IPS-20b (cell line): ENCODE measurements around the gene ADAMTS16.

ENCODE experiments used
- H3K27ac ChIP-seq: one replicate; pipeline ENCODE4 v1.5.1; 2013; ENCODE audit warnings: low read length
- H3K27me3 ChIP-seq: 2 replicates; pipeline ENCODE4 v1.6.1; 2013; ENCODE audit warnings: mild to moderate bottlenecking, low read length, inconsistent platforms; ENCODE audit not compliant: insufficient read depth
- H3K36me3 ChIP-seq: 2 replicates; pipeline ENCODE4 v1.6.1; 2013; ENCODE audit warnings: low read depth, mild to moderate bottlenecking, inconsistent platforms, low read length, moderate library complexity; ENCODE audit not compliant: insufficient read depth
- H3K4me1 ChIP-seq: 2 replicates; pipeline ENCODE4 v1.6.1; 2013; ENCODE audit warnings: mild to moderate bottlenecking, control low read depth, inconsistent platforms, low read length, moderate library complexity; ENCODE audit not compliant: insufficient read depth
- H3K4me3 ChIP-seq: 2 replicates; pipeline ENCODE4 v1.5.1; 2013; ENCODE audit warnings: mild to moderate bottlenecking, low read length, inconsistent platforms
- H3K9ac ChIP-seq: 2 replicates; pipeline ENCODE4 v1.6.1; 2013; ENCODE audit warnings: low read depth, mild to moderate bottlenecking, inconsistent platforms, low read length, moderate library complexity
- H3K9me3 ChIP-seq: 2 replicates; pipeline ENCODE4 v1.6.1; 2013; ENCODE audit warnings: mild to moderate bottlenecking, low read depth, low read length, inconsistent platforms; ENCODE audit not compliant: insufficient read depth

ADAMTS16 gene

GRCh38 chr5:5209510-5210286 lies 69.6 kb downstream of the ADAMTS16 start:
- Histone ChIP-seq H3K4me3 (no peak overlapping the region), H3K36me3 (no peaks in the 10 kb centered on the region), H3K27me3 (no peaks in the 10 kb centered on the region), H3K9me3 (no peaks in the 10 kb centered on the region), H3K27ac (no peak overlapping the region), H3K4me1 (no peaks in the 10 kb centered on the region), H3K9ac (no peak overlapping the region)

DNA sequence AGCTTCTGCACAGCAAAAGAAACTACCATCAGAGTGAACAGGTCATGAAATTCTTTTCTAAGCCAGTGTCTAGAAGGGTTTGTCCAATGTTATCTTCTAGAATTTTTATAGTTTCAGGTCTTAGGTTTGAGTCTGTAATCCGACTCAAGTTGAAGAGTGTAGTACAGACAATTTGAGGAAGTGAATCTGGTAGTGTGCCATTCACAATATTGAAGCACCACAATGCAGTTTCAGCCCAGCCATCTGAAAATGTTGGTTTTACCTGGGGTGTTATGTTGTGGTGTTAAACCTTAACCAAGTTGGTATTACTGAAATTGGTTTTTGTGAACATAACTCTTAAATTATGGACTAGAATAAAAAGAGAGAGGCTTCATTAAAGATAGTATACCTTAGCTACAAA lies 77.2 kb downstream of the ADAMTS16 start:
- Histone ChIP-seq H3K36me3 (no peaks in the 10 kb centered on the region), H3K9me3 (no peaks in the 10 kb centered on the region), H3K4me1 (no peaks in the 10 kb centered on the region)

DNA sequence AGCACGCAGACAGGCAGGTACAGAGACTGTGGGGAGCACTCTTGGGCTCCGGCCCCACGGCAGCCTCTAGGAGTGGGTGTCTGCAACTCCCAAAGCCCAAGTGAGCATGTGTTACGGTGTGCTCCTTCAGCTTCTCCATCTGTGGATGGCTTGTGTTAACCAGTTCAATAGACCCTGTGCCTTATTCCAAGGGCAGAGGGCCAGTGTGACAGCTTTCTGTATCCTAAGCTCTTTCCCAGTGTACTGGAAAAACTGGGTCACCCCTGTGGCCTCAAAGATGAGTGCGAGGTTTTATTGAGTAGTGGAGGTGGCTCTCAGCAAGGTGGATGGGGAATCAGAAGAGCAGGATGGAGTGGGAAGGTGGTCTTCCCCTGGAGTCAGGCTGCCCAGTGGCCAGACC lies 78.3 kb downstream of the ADAMTS16 start:
- Histone ChIP-seq H3K27ac (no peak overlapping the region), H3K9me3 (no peaks in the 10 kb centered on the region), H3K36me3 (no peaks in the 10 kb centered on the region), H3K4me1 (no peaks in the 10 kb centered on the region), H3K27me3 (no peaks in the 10 kb centered on the region), H3K9ac (no peak overlapping the region), H3K4me3 (no peak overlapping the region)

More for the DNA sequence above, 77.2 kb downstream of the ADAMTS16 start:
- Histone ChIP-seq H3K27ac (no peak overlapping the region), H3K9ac (no peak overlapping the region), H3K4me3 (no peak overlapping the region), H3K27me3 (no peaks in the 10 kb centered on the region)

GRCh38 chr5:5219541-5219940 lies 79.4 kb downstream of the ADAMTS16 start:
- H3K36me3 ChIP-seq: no peaks in the 10 kb centered on the region

DNA sequence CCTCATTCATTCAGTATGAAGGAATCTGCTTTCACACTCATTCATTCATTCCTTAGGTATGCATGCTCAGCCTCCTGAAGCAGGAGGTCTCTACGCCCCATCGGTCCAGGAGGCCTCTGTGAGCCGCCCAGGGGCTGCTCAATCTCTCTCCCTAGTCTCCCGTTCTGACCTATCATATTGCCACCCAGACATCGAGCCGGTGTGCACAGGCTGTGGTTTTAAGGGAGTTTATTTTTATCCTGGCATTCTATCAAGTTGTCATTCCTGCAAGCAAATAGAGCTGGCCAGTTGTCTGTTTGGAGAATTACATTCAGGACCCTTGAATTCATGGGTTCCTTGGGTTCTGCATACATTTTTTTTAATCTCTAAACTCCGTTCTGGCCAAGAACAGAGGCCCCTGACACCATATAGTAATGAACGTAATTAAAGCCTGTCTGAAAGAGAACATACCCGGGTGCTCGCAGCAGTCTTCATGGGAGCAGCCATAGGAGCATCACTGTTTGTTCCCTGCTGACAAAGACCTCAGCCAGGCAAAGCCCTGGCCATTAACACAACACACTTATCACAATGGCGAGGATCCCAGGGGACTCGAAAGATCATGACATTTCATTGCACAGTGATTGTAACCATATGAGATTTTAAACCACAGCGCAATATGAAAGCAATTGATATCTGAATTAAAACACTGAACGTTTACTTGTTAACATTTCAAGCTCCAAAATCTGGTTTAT lies 80.9 kb downstream of the ADAMTS16 start:
- H3K4me1 ChIP-seq: no peaks in the 10 kb centered on the region
- H3K4me3 ChIP-seq: no peak overlapping the region
- H3K27ac ChIP-seq: no peak overlapping the region
- no peak overlapping the region for H3K9ac ChIP-seq
- H3K36me3 ChIP-seq: no peaks in the 10 kb centered on the region
- no peaks in the 10 kb centered on the region for H3K27me3 ChIP-seq
- no peaks in the 10 kb centered on the region for H3K9me3 ChIP-seq

More at GRCh38 chr5:5219541-5219940, 79.4 kb downstream of the ADAMTS16 start:
- Histone ChIP-seq H3K27me3 (no peaks in the 10 kb centered on the region), H3K9ac (no peak overlapping the region), H3K9me3 (no peaks in the 10 kb centered on the region), H3K4me3 (no peak overlapping the region), H3K27ac (no peak overlapping the region), H3K4me1 (no peaks in the 10 kb centered on the region)

DNA sequence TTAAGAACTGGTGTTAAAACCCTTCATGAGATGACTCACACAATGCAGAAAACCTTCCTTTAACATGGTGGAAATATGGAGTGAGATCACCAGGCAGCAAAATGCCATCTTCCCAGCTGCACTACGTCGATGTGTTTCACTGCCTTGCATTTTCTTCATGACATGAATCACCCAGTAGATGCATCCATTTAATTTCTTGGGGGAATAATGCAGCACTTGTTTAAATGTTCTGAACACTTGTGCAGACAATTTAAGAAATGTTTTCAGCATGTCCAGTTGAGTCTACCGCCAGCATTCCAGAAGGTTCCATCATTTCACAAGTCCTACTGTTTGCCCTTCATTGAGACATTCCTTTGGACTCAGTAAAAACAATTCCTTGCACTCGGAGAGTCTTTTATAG lies 81.6 kb downstream of the ADAMTS16 start:
- Histone ChIP-seq H3K4me1 (no peaks in the 10 kb centered on the region), H3K36me3 (no peaks in the 10 kb centered on the region), H3K4me3 (no peak overlapping the region), H3K27ac (no peak overlapping the region), H3K9me3 (no peaks in the 10 kb centered on the region), H3K27me3 (no peaks in the 10 kb centered on the region), H3K9ac (no peak overlapping the region)

DNA sequence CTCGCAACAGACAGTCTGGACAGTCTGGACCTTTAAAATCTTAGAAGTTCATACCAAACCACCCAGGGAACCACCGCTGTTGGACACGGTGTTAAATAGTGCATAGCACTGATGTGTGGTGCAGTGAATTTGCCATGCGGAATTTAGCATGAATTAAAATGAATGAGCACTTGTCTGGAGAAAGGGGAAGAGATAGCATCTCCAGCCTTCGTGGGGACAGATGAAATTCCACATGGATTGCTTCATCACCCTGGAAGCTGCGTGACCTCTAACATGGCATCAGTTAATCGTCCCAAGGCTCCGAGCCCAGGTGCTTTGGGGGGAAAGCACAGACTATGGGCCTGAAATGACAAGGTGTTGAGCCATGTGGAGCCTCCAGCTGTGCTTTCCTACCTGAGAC lies 91.4 kb downstream of the ADAMTS16 start:
- H3K36me3 ChIP-seq: no peaks in the 10 kb centered on the region
- no peaks in the 10 kb centered on the region for H3K4me1 ChIP-seq
- H3K27me3 ChIP-seq: no peaks in the 10 kb centered on the region
- no peak overlapping the region for H3K9ac ChIP-seq
- H3K4me3 ChIP-seq: no peak overlapping the region
- no peaks in the 10 kb centered on the region for H3K9me3 ChIP-seq
- no peak overlapping the region for H3K27ac ChIP-seq

DNA sequence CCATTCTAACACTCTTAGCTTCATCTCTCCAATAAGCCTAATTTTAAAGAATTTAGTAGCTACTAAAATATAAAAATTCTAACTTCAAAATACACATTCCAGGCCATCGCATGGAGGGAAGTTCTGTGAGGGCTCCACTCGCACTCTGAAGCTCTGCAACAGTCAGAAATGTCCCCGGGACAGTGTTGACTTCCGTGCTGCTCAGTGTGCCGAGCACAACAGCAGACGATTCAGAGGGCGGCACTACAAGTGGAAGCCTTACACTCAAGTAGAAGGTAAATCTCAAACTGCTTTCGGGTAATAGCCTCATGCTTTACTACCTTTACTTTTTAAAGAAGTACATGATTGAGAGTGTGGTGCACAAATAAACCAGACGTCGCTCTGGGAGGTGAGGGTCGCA lies 94.8 kb downstream of the ADAMTS16 start:
- Histone ChIP-seq H3K27ac (no peak overlapping the region), H3K9me3 (no peaks in the 10 kb centered on the region), H3K4me3 (no peak overlapping the region), H3K9ac (no peak overlapping the region), H3K4me1 (no peaks in the 10 kb centered on the region), H3K36me3 (no peaks in the 10 kb centered on the region), H3K27me3 (no peaks in the 10 kb centered on the region)

DNA sequence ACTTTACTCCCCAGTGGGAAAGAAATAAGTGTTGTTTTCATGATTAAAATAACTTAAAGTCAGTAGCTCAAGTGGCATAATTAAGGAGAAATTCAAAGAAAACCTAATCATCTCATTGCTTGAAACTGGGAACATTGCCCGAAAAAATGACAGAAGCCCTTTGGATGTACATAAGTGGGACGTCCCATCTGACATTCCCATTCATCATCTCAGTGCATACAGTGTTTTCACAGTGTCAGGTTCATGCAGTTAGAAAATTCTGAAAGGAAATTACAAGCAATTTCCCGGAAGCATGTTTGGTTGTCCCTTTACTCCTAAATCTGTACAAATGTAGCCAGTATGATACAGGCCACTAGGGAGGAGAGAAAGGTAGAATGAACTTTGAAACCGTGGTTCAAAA lies 95.6 kb downstream of the ADAMTS16 start:
- H3K9me3 ChIP-seq: no peaks in the 10 kb centered on the region
- H3K4me3 ChIP-seq: no peak overlapping the region
- H3K27ac ChIP-seq: no peak overlapping the region
- no peak overlapping the region for H3K9ac ChIP-seq
- H3K36me3 ChIP-seq: no peaks in the 10 kb centered on the region
- no peaks in the 10 kb centered on the region for H3K27me3 ChIP-seq
- H3K4me1 ChIP-seq: no peaks in the 10 kb centered on the region

DNA sequence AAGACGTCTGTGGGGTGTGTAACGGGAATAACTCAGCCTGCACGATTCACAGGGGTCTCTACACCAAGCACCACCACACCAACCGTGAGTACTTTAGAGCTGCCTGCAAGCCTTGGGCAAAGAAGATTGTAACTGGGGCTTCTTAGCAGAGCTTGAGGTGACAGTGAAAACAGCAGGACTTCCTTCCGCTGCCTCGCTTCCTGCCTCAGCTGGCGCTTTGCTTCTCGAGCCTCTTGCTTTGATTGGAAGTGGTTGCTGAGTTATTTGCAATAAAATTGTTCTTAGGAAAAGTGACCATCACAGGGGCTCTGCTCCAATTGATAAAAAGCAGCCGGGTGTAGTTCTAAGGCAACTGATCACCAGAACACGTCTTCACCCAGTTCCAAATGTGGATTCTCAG lies 99.1 kb downstream of the ADAMTS16 start:
- Histone ChIP-seq H3K4me3 (no peak overlapping the region), H3K27me3 (no peaks in the 10 kb centered on the region), H3K4me1 (no peaks in the 10 kb centered on the region), H3K9me3 (no peaks in the 10 kb centered on the region), H3K9ac (no peak overlapping the region), H3K27ac (no peak overlapping the region), H3K36me3 (0 out of 2 replicates have a peak, but pooled peaks cover under 1% of the 10 kb centered on the region)

- H3K4me3 ChIP-seq: no peak overlapping the region
- H3K9ac ChIP-seq: no peak overlapping the region
- no peaks in the 10 kb centered on the region for H3K4me1 ChIP-seq
These were observed 100.1 kb downstream of the ADAMTS16 start for GRCh38 chr5:5240234-5240633.

DNA sequence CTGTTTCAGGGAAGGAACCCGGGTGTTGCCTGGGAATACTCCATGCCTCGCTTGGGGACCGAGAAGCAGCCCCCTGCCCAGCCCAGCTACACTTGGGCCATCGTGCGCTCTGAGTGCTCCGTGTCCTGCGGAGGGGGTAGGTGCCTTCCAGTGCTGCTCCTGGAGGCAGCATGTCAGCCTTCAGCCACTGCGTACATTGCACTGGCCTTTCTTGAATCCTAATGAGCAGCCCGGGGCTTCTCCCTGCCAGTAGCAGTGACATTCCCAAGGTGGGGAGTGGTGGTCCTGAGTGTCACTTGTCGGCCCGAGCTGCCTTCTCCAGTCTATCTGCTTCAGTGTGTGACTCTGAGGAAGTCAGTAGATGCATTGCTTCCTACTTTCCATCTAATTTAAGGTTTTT lies 101.9 kb downstream of the ADAMTS16 start:
- Histone ChIP-seq H3K36me3 (0 out of 2 replicates have a peak, but pooled peaks cover 5% of the 10 kb centered on the region), H3K4me1 (no peaks in the 10 kb centered on the region), H3K27me3 (no peaks in the 10 kb centered on the region), H3K27ac (no peak overlapping the region), H3K4me3 (no peak overlapping the region), H3K9ac (no peak overlapping the region), H3K9me3 (no peaks in the 10 kb centered on the region)

More at GRCh38 chr5:5240234-5240633, 100.1 kb downstream of the ADAMTS16 start:
- no peaks in the 10 kb centered on the region for H3K27me3 ChIP-seq
- no peak overlapping the region for H3K27ac ChIP-seq
- 0 out of 2 replicates have a peak, but pooled peaks cover 5% of the 10 kb centered on the region for H3K36me3 ChIP-seq
- no peaks in the 10 kb centered on the region for H3K9me3 ChIP-seq
